GM18909 (cell line): ENCODE results near the gene EHBP1.

Source experiments
- ATAC-seq: cut with Tn5 transposase; IDR thresholded peaks from one replicate; pipeline ENCODE4 v1.9.1; 2021; ENCODE audit warnings: mild to moderate bottlenecking; ENCODE audit not compliant: unreplicated experiment, poor library complexity

EHBP1 gene

DNA sequence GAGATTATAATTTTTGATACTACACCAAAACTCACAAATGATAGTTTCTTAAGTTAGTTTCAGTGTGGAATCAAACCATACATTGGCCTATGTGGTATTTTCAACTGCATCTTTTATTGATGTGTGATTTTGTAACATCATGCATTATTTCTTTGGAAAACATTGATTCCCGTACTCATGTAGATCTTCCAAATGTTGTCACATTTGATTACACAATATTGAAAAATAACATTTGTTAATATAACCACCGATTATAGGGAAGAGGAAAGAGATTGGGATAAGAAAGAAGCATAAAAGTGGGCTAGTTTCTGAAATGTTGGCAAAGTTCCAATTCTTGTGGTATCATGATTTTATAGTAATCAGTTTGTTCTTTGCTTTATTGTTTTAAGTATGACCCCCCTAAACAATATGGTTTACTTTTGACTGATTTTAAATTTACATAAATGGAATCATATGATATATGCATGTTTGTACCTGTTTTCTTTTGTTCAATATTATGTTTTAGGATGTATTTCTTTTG lies 227.9 kb downstream of the EHBP1 start:
- no peak for ATAC-seq

DNA sequence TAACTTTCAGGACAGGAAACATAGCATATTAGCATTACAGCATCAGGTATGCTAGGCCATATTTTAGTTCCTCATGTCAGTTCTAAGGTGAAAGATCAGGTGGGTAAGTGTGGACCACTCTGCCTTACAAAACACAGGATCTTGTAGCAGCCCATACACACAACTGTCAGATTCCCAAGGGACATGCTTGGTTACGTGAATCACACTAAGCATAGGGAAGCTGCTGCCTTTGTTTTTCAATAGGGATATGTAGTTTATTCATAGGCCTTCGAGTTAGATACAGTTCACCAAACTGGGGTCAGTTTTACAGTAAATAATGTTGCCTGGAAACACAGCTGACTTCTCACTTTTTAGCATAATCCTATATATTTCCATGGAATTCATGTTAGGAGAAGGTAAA lies 229.0 kb downstream of the EHBP1 start:
- no peak for ATAC-seq

DNA sequence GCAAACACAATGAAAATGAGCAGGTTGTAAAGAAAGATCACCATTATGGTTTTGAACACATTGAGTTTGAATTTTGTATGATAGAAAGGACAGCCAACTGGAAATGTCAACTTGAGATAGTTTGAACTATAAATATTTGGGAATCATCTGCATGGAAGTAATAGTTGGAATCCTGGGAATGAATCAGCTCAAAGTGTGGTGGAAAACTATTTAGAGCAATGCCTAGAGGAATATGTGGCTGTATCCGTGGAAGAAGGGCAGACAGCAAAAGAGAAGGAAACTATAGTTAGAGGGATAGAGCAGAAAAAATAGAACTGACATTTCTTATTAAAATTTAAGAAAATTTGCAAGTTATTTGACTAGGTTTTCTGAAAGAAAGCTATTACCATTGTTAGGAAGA lies 232.6 kb downstream of the EHBP1 start:
- no peak for ATAC-seq

DNA sequence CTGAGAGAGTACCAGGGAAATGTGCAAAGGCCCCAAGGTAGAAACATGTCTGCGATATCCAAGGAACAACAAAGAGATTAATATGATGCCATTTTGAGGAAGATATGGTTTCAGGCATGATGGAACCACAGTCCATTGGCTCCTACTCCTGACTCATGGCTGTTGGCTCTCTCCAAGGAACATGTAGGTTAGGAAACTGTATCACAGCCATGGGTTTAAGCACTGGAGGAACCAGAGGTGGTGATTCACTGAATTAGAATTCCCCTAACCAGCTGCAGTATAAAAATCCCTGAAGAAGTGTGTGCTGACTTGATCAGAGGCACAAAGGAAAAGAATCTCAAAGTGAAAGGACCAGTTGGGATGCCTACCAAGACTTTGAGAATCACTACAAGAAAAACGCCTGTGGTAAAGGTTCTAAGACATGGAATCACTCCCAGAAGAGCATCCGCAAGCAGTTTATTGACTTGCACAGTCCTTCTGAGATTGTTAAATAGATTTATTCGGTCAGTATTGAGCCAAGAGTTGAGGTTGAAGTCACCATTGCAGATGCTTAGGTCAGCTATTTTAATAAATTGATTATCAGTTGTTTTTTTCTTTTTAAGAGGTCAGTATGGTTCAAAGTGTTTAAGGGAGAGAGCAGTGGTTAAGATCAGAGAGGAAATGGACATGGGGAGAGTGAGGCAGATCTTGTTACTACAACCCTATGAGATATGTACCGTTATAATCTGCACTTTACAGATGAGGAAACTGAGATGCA lies 234.4 kb downstream of the EHBP1 start:
- ATAC-seq = no peak

DNA sequence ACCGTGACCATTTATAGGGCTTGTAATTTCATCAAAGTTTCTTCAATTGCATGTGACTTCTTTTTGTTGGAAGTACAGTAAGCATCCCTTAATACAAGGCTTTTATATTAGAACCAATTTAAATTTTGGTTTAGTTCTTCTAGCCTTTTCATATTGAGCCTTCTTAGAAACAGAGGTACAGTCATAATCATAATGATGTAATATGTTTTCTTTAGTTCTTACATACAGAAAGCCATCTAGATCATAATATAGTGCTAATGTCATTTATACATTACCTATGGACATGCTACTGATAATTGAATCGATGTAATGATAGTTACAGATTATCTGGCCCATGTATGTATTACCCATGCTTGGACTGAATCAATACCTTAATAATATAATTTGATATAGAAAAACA lies 235.2 kb downstream of the EHBP1 start:
- no peak for ATAC-seq

DNA sequence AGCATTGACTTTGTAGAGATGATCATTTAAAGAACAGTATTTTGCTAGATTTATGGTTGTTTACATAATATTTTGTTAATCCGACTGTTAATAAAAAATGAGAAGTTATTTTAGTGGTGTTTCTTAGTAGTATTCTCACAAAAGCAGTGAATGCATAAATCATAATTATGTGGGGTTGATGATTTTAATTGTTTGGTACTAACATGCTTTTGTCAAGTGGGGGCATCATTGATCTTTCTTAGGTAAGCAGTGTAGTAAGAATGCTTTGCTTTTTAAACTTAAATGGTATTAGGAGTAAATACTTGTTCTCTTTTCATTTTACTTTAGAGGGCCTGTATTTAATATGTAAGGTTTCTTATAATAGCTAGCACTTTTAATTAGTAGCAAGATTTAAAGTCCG lies 235.9 kb downstream of the EHBP1 start:
- no peak for ATAC-seq

DNA sequence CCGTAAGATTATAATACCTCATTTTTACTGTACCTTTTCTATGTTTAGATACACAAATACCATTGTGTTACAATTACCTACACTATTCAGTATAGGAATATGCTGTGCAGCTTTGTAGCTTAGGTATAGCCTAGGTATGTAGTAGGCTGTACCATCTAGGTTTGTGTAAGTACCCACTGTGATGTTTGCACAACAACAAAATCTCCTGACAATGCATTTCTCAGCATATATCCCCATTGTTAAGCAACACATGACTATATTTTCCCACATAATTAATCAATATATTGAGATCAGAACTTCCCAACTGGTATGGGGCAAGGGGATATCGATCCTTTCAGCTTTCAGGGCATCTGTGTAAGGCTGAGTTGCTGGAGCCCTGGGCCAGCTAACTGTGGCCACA lies 238.8 kb downstream of the EHBP1 start:
- no peak for ATAC-seq

DNA sequence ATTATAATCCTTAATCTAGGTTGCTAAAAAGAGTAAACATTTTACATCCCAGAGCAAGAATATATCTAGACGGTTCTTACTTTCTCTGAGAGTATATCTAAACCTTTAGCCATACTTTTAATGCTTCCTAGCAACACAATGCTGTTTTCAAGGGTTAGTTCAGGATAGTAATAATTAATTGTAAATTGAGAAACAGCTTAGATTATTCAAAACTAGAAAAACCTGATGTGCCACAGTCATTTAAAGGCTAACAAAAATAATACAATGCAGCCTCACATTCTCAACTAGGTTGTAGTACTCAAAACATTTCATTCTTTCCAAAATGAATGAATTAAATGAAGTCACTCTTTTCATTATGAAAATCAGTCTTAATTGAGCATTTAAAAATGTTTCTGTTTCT lies 241.9 kb downstream of the EHBP1 start:
- ATAC-seq = no peak

DNA sequence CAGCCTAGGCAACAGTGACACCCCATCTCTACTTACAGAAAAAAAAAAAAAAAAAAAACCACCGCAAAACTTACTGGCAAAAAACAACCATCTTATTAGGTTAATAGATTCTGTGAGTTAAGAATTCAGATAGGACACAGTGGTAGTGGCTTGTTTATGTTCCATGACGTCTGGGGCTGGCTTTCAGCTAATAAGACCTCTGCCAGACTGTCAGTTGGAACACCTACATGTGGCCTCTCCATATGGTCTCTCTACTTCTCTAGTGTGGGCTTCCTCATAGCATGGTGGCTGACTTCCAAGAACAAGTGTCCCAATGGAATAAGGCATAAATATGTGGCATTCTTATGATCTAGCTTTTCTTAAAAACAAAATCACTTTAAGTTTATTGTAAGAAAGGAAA lies 251.1 kb downstream of the EHBP1 start:
- no peak for ATAC-seq

DNA sequence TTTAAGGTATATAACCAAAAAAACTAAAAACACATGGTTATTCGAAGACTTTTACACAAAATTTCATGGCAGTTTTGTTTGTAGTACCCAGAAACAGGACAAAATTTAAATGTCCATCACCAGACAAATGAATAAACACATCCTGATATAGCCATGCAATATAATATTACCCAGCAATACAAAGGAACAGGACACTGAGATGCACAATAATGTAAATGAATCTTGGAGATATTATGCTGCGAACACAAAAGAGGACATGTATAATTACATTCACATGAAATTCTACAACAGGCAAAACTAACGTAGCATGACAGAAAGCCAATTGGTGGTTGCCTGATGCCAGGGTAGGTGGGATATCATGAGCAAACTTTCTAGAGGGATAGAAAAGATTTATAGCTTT lies 252.7 kb downstream of the EHBP1 start:
- no peak for ATAC-seq

DNA sequence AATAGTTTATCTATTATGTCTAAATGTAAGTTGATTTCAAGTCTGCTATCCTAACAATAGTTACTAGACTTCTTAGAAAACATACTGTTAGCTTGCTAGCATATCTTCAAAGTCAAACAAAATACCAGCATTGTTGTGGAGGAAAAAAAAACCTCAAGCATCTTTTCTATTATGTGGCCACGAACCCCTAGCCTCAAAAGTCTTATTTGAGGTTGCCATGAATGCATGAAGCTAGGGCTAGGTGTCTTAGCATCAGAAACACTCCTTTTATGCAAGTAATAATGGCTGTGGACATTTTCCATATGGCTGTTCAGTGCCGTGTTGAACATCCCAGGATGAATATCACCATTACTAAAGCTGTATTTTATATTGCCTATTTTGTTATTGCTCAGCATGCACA lies 258.5 kb downstream of the EHBP1 start:
- no peak for ATAC-seq

DNA sequence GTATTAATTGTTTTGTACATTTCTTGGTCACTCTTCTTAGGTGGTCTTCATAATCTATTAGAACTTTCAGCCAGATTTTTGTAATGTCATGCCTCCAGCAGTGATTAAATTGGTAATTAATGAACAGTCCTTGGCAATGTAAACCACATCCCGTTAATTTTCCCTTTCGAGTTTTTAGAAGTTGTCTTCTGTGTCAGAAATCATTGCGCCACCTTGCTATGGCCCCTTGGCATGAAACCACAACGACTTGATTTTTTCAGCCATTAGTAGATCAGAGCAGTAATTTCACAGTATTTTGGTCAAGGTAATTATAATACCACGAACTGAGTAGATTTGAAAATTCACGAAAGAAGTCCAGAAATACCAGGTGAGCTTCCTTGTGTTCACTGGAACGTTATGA lies 259.2 kb downstream of the EHBP1 start:
- ATAC-seq = no peak

DNA sequence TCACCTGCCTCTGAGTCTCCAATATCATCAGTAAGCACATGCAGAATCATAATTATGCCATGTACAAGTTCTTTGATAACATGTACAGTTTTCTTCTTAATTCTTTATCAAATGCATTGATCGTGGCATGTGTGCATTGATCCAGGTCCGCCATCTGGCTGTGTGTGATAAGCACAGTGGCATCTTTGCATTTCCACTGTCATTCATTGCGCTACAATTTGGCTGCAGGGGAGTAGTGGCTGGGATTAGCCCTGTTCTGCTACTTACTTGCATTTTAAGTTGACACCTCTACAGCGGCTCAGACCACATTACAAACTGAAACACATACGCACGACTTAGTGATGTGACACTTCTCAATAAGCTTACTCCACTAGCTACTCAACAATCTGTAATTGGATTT lies 261.5 kb downstream of the EHBP1 start:
- no peak for ATAC-seq

DNA sequence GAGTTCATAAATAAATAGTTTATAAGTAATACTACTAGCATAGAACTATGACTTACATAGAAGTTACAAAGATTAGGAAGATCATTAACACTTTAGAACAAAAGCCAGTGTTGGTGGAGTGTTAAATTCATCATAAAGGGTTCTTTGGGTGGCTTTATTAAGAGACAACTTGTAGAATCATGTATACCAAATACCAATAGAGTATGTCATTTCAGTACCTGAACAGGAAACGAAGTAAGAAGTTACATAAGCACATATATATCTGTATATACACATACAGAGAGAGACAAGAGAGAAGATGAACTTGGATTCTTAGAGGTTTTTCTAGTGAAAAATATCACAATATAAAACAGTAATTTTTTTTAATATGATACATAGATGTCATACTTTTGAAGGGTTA lies 262.7 kb downstream of the EHBP1 start:
- ATAC-seq = no peak

DNA sequence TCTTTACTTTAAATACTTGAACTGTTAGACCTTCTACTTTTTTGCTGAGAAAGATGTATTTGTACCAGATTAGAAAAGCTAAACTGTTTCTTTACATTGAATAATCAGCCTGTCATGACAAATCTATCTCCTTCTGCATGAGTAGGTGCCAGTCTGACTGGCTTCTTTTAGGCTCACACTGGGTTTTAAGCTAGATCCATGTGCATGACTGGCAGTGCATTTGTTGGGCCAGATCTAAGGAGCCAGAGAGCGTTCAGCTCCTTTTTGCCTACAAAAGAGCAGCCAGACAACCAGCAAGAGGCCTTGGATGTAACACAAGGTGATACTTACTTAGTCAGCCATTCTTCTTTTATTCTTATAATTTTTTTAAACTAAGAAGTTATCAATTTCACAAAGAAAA lies 263.2 kb downstream of the EHBP1 start:
- ATAC-seq = no peak

DNA sequence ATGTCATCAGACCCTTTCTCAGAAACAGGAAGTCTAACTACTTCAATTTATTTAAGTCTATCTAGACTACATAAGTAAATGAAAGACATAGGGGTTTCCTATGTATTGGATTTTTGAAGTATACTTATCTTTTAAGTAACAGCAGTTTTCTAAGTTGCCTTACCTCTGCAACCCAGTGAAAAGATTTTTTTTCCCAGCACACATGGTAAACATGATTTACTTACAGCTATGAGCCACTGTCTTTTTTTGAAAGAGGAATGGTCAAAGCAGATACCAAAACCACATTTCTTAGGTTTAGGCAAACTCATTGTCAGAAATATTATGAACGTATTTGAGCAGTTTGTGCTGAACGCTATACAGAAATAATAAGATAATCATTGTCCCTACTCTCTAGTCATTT lies 266.4 kb downstream of the EHBP1 start:
- ATAC-seq = no peak

DNA sequence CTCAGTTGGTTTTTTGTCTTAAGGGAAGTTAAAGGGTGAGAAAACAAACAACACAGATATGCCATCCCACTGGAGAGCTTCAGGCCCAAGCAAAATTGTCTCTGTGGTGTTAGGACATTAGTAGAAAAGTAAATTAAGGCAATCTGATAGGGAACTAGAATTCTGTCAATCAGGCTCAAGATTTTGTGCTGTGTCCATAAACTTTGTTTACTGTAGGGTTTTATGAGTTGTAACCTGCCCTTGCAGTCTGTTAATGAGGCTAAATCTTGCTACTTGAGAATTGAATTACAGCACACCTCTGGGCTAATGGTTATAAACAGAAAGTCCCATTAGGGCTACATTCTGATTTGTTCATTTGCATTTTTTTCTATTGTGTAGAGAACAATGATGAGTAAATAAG lies 267.1 kb downstream of the EHBP1 start:
- no peak for ATAC-seq

DNA sequence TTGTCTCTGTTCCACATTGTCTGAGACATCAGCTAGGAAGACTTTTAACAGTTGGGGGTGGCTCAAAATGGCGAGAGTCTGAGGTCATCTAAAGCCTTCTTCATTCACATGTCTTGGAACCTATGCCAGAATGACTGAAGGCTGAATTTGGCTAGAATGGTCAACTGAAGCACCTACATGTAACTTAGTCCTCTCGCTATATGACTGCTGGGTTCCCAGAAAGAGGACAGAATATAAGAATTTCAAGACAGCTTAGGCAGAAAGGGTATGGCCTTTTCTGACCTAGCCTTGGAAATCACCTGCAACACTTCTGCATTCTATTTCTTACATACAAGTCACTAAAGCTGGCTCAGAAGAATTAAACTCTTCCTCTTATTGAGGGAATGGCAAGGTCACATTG lies 269.5 kb downstream of the EHBP1 start:
- ATAC-seq = no peak

DNA sequence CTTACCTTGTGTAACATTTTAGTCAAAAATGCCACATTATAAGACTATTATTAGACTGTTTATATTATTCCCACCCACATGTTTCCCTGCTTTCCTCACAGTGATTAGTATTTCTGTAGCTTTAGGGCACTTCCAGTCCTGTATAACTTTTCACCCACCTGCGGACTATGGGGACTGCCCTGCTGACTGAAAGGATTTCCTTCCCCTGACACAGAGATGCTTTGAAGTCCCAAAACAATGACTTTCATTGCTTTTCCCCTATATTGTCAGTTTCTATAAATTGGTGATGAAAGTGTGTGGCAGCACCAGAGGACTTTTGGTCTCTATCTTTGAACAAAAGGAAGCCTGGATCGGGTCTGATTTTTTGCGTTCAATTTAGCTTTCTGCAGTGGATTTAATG lies 286.1 kb downstream of the EHBP1 start:
- no peak for ATAC-seq

DNA sequence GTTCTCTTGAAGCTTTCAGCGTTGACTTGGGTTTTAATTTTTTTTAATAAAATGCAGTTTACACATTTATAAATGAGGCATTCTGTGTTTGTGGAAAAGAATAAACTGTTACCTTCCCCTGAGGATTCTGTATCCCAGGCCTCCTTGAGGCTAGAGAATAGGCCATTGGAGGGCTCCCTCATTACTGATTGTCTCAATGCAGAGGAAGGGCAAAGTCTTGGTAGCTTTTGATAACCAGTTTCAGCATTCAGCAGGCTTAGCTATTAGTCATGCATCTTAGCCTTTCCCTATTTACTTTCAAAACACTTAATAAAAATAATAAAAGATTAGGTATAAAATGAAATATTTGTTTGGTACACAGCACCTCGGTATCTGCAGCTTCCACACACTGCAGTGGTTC lies 287.0 kb downstream of the EHBP1 start:
- ATAC-seq = no peak

DNA sequence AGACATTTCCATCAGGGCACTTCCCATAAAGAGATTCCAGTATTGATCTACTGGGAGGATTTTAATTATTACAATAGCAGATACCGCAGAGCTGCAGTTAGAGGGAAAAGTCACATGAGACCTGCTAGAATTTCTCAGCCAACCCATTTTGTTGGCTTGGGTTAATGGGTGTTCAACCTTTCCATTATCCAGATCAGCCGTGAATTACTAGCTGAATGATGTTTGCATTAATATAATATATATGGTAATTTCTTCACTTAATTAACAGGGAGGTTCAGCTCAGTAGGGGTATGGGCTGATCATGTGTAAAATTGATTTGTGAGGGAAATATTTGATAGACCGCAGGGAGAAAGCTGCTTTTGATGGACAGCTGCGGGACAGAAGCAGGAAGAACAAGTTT lies 288.7 kb downstream of the EHBP1 start:
- ATAC-seq = no peak

DNA sequence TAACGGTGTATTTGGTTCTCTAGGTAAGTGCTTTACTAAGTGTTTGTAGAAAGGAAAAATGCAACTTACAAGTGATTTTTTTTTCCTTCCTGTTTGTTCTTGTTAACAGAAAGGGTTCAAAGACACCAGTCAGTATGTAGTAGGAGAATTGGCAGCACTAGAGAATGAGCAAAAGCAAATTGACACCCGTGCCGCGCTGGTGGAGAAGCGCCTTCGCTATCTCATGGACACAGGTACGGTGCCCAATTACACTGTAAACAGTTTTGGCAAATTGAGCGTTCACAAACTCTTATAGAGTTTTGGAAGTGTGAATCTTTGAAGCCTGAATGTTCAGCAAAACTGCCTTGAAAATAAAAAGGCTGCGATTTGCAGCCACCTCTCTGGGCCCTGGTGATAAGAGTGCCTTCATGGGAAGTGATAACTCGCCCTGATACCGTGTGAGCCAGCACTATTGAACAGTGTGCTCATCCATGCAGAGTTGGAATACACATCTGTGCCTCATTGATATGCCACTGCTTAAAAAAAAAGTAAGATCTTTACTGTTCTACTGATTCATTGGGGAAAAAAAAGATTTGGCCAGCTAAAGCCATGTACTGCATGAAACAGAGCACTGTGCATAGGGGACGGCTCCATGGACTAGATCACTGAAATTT lies 291.1 kb downstream of the EHBP1 start:
- no peak for ATAC-seq
